Measurements from ENCODE around the gene STRADA. TPM values are rescaled to one million over a fixed set of nuclear protein-coding genes. Genes with fewer than 3 reads are reported as not detected.
A peak's percentile ranks its signal among the peaks of the same experiment; 100 is the strongest.

STRADA gene, protein sequence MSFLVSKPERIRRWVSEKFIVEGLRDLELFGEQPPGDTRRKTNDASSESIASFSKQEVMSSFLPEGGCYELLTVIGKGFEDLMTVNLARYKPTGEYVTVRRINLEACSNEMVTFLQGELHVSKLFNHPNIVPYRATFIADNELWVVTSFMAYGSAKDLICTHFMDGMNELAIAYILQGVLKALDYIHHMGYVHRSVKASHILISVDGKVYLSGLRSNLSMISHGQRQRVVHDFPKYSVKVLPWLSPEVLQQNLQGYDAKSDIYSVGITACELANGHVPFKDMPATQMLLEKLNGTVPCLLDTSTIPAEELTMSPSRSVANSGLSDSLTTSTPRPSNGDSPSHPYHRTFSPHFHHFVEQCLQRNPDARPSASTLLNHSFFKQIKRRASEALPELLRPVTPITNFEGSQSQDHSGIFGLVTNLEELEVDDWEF
- total RNA-seq, result 10.6 and 25.9 TPM in 2 replicates

DNA sequence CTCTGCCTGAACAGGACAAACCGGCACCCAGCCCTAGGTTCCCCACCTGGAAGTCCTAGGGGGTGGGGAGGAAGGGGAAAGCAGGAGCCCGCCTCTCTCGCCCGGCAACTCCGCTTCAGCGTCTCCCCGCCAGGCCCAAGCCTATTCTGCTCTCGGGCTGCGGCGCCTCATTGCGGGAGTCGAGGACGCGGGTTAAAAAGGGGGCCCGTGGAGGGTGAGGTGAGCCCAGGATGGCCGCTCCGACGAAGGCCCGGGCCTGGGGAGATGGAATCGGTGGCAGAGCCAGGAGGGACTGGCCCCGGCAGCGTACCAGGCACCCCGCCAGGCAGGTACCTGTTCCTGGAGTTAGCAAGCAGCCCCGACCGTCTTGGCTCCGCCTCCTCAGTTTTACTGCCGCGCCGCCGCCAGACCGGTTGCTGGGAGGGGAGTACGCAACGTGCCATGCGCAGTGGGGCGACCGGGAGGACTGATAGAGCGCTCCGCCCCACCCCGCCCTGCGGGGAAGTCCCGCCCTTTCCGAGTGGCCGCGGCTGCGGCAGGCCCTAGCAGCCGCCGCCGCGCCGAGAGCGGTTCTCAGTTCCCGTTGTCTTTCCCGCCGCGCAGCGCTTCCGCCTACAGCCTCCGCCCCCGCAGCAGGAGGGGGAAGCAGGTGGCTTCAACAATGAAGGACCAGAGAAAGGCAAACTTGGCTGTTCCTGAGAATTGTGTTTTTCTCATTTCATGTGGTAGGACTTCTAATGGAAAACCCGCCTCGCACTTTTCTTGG is at the start of gene STRADA:
Gene STRADA (minus strand): TSS at position 392 of the 766 bp plus-strand sequence. CDS start 13,430 bp downstream, outside the sequence.
- peak; percentile 94 for DNase-seq (ENCODE audit: low read depth)

DNA sequence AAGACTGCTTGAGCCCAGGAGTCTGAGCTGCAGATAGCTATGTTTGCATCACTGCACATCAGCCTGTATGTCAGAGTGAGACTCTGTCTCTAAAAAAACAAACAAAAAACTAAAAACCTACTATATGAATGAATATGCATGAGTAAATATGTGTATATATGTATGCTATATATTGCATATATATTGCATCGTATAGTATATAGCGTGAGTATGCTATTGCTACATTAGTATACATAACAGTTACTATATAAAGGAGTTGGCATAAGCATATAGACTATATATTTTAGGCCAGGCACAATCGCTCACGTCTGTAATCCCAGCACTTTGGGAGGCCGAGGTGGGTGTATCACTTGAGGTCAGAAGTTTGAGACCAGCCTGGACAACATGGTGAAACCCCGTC is 48.5 kb upstream of the STRADA start:
- DNase-seq (ENCODE audit: low read depth), result no peak

DNA sequence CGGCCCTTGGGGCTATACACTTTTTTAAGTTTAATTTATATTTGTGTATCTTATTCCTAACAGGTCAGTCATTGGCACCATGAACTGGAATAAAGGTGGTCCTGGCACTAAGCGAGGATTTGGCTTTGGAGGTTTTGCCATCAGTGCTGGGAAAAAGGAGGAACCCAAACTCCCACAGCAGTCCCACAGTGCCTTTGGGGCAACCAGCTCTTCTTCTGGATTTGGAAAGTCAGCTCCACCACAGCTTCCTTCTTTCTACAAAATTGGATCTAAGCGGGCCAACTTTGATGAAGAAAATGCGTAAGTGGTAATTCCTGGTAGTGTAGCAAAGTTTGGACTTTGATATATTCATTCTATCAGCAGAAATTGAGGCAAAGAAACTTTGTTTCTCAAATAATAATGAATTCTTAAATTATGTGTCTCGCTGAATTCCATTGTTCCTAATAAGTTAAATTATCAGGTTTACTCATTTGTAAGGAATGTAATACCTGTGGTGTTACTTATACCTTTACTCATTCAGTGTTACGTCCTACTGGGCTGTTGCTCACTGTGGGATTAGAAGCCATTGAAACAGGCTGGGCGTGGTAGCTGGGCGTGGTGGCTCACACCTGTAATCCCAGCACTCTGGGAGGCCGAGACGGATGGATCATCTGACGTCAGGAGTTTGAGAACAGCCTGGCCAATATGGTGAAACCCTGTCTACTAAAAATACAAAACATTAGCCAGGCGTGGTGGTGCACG is 45.5 kb upstream of the STRADA start:
- no peak for DNase-seq (ENCODE audit: low read depth)

DNA sequence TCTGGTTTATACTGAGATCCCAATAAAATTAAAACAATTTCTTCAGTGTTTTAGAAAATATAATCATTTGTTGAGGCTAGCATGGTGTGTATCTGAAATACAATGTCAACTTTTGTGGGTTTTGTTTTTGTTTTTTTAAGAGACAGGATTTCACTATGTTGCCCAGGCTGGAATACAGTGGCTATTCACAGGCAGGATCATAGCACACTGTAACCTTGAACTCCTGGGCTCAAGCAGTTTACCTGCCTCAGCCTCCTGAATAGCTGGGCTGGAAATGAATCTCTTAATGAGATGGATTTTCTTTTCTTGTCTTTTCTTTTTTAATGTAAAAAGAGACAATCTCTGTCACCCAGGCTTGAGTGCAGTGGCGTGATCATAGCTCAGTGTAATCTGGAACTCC is 44.5 kb upstream of the STRADA start:
- DNase-seq (ENCODE audit: low read depth), result no peak

DNA sequence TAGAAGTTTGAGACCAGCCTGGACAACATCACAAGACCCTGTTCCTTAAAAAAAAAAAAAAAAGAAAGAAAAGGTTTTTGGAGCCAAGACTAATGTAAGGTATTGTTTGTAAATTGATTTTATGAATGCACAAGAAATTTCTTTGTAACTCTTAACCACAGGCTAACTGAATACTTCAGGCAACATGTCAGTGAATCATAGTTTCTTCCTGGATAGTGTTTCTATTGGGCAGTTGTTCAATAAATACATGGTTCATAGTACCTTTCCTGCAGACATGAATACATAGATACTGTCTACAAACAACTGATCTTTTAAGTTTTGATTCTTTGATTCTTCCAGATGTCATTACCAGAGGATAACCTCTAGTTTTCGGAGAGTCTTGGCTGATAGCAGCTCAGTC is 44.0 kb upstream of the STRADA start:
- DNase-seq (ENCODE audit: low read depth), result peak; percentile 65

DNA sequence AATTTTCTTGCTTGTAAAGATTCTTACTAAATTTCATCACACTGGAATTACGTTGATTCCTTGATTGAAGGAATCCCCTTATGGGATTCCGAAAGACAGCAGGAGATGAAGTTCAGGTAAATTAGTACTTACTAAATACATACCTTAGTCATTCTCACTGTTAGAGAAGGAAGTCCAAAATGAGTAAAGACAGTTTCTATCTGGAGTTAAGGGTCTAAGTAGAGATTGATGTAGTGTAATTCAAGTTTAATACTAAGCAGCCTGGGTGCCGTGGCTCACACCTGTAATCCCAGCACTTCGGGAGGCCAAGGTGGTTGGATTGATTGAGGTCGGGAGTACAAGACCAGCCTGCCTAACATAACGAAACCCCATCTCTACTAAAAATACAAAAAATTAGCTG is 41.9 kb upstream of the STRADA start:
- DNase-seq (ENCODE audit: low read depth), result no peak

DNA sequence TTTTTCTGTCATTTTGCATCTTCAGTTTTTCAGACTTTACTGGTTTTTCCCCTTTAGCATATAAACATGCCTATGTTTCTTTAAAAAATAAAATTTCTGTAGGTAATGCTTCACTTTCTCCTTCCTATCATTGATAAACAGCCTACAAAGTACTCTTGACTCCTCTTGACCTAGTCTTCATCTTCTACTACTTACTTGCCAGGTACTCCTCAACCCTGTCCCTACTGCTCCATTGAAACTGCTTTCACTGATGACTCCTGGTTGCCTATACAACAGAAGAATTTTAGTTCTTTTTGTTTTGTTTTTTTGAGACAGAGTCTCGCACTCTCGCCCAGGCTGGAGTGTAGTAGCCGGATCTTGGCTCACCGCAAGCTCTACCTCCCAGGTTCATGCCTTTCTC is 39.3 kb upstream of the STRADA start:
- no peak for DNase-seq (ENCODE audit: low read depth)

DNA sequence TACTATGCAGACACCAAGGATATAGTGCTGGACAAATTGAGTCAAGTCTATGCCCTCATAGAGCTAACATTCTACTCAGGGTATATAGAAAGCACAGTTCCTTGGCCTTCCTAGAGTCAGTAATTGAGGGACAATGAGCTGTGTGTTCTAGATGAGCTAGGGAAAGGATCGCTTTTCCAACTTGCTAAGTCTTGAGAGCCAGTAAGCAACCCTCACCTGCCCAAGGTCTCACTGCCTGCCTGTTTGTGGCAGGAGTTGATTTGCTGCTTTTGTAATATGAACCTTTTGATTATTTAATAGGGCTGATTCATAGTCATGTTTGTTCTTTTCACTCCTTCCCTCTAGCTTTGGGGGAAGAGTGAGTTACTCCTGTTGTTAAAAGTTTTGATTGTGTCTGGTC is 38.9 kb upstream of the STRADA start:
- peak; percentile 67 for DNase-seq (ENCODE audit: low read depth)

DNA sequence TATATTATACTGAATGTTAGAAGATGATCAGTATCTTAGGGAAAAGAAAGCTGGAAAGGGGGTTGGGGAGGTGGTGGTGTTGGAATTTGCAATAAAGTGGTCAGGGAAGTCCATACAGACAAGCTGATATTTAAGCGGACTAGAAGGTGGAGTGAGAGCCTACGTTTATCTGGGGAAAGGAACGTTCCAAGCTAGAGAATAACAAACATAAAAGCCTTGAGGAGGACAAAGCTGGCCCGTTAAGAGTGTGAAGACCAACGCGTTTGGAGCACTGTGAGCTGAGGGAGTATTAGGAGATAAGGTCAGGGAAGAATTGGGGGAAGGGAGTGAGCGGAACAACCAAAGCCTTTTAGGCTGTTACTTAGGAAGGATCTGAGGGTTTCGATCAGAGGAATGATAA is 33.8 kb upstream of the STRADA start:
- DNase-seq (ENCODE audit: low read depth), result no peak

DNA sequence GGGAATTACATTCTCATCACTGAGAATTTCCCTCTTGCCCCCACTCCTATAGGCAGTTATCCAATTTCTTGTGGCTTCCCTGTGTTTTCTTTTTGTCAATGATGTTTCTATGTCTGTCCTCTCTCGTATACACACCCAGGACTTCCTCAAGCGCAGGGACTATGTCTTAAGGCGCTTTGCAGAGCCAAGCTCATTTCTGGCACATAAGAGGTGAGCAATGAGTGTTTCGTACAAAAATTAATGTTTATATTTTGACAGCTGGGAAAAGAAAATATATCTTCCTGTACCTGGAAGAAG is 33.3 kb upstream of the STRADA start:
- peak; percentile 10 for DNase-seq (ENCODE audit: low read depth)

DNA sequence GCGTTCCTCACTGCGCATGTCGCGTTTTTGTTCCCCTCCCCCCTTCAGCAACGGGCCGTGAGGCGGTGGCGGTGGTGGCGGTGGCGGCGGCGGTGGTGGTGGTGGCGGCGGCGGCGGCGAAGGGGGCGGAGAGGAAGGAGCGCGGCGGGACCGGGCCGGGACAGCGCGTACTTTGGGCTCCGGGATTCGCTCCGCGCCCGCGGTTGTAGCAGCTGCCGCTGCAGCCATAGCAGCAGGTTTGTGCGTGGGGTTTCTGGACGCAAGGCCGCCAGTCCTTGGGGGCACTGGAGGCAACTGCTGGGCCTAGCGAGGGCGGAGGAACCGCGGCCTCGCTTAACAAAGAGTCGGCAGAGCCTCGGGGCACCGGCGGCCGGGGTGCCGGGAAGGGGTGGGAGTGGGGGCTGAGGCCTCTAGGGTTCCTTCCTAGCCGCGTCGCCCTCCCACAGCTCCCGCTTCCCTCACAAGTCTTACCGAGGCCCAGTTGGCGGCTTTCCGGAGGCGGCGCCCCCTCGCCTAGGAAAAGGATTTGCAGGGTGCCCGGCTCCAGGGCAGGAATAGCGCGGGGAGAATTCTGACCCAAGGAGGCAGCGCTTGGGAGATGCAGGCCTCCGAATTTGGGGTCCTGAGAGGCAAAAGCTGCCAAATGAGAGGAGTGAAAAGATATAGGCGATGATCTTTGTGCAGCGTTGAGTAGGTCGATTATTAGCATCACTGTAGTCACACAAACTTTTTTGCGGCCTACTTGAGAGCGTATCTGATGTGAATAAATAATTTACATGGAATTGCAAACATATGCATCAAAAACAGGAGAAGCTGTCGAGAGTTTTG is 32.8 kb upstream of the STRADA start, which contains the start of gene DDX42:
Gene DDX42 (plus strand): TSS at position 30 of the 828 bp plus-strand sequence. CDS start 12,880 bp downstream, outside the sequence.
- peak; percentile 23 for DNase-seq (ENCODE audit: low read depth)

DNA sequence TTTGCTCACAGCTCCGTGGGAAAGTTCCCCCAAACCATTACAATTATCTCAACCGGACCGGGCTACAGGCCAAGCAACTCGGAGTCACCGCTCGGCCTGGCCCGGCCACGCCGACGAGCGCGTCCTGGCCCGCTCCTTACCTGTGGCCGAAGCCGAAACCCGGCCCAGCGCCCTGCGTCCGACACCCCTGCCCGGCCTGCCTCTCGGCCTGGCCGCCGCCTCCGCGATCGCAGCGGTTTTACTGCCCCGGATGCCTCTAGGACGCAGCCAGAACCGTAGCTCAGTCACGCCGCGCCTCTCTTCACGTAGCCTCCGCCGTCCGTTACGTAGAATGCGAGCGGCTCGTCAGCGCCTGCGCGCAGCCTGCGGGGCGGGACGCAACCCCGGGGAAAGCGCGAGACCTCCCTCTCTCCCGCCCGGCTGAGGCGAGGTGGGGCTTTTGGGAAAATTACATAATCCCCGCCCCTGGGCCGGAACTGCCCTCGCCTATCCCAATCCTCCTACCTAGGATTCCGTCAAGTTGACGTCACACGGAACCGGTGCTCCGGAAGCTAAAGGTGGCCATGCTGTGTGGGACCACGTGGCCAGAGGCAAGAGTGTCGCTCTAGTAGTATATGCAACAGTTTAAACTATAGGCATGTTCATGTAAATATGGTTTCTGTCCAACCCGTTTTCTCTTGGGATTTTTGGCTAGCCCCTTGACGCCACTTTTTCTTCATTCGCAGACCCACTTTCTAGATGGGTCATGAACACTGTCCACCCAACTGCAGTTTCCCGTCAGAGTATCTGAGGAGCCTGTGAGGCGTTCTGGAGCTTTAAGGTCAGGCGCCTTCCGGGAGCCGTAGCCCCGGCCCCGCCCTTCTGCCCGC is 31.9 kb upstream of the STRADA start, which contains the start of gene CCDC47:
Gene CCDC47 (minus strand): TSS at position 326 of the 869 bp plus-strand sequence. CDS start 7,422 bp downstream, outside the sequence.
- peak; percentile 98 for DNase-seq (ENCODE audit: low read depth)

DNA sequence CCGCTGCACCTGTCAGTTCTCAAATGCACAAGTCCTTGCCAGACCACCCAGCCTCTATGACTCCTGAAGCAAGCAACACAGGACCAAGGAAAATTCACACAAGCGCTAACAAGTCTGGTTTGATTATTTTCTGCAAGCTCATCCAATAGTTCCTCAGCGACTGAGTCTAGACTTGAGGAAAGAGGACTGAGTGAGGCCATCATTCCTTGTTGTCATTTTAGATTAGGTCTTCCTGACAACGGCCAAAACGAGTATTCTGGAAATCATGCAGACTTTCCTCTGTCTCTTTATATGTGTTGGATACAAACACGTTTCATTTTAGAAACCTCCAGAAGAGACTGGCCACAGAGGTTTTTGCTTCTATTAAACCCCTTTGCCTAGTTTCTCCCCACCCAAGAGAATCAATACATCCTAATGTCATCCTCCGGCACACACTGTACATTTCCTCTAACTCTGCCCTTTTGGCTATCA is 31.2 kb upstream of the STRADA start:
- DNase-seq (ENCODE audit: low read depth), result peak; percentile 33

DNA sequence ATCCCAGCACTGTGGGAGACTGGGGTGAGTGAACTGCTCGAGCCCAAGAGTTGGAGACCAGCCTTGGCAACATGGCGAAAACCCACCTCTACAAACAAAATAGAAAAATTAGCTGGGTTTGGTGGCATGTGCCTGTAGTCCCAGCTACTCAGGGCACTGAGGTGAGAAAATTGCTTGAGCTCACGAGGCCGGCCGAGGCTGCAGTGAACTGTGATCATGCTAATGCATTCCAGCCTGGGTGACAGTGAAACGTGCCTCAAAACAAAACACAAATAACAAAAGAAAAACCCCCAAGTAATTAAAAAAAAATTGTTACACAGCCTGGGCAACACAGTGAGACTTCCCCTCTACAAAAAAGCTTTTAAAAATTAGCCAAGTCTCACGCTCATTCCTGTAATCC is 26.8 kb upstream of the STRADA start:
- no peak for DNase-seq (ENCODE audit: low read depth)

DNA sequence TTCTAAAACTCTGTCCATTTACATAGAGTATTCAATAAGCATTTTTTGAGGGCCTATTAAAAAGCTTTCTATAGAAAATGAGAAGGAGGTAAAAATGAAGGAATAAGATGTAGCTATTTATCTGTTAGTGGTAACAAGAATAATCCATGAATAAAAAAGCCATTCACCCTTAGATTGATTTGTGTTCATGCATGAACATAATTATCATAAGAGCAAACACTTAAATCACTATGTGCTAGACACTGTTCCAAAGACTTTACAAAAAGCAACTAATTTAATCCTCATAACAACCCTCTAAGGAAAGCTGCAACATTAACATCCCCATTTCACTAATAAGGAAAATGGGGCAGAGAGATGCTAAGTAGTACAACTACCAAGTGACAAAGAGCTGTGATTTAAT is 25.2 kb upstream of the STRADA start:
- no peak for DNase-seq (ENCODE audit: low read depth)

DNA sequence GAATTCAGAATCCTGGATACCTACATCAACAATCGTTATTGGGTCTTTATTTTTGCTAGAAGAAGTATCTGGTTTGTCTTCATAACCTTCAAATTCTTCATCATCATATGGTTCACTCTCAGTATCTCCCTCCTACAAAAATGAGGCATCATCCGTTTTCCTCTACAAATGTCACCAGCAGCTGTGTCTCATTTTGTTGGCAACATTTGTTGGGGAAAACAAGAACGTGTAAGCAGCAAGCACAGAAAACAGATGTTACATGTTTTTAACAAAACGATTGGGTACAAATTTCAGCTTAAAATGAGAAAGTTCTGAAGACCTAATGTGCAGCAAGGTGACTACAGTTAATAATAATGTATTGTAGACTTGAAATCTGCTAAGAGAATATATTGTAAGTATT is 23.1 kb upstream of the STRADA start:
- no peak for DNase-seq (ENCODE audit: low read depth)

DNA sequence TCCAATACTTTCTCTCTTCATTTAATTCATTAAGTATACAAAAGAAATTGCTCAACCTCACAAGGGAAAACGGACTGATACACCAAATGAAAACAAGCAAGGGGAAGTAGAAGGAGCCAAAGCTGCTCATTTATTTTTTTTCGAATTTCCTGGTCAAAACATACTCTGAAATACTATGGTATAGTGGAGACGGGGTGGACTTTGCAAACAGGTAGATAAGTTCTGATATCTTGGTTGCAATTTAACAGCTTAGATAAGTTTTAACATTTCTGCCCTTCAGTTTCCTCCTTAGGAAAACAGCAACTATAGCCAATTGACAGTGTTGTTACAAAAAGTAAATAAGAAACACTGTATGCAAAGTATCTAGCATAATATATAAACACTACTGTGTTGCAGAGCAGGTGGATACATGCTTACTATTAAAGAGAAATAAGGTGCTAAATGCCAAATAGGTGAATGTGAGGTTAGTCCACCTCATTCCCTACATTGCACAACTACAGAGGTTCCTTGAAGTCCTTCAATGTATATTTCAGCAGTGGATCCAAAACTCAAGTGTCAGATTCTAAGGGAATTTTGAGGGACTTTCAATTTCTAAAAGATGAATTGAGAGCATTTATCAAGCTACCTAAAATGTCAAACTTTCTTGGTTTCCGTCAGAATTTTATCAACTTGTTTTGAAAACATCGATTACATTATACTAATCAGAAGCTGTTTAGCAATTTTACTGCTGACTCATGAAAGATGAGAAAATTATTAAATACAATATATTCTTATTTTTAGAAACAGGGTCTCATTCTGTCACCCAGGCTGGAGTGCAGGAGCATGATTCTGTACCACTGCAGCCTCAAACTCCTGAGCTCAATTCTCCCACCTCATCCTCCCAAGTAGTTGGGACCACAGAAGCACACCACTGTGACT is 20.8 kb upstream of the STRADA start:
- no peak for DNase-seq (ENCODE audit: low read depth)

DNA sequence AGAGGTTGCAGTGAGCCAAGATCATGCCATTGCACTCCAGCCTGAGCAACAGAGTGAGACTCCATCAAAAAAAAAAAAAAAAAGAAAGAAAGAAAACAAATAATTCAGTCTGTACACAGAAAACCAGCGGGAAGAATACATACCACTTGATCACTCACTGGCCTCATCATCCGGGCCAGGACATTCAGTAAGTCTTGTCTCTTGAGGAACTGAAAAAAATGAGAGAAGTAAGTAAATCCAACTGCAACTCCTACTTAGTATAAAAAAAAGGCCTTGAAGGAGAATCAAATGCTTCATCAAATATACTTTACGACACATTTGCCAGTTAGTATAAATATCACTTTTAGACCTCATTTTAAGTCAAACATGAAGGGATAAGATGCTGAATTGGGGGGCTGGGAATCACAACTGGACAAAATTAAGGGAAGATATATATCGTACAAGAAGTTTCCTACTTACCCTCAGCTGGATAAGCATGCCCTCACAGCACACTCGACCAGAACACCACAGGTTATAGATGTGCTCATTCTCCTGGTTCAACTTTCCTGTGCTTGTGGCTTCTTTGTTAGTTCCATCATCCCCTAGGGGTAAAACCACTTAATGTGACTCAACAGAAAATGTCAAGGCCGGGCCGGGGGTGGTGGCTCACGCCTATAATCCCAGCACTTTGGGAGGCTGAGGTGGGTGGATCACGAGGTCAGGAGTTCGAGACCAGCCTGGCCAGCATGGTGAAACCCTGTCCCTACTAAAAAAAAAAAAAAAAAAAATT is 19.4 kb upstream of the STRADA start:
- DNase-seq (ENCODE audit: low read depth), result no peak

Measured in renal cortical epithelial cell (primary cell).